GM13977 (cell line): Measurements from ENCODE around the gene ZGPAT.
"Not testable (repeated sequence)": the region's sequence is repeated elsewhere in the genome, so short reads cannot be mapped to it uniquely, and the experiment has no call there.

ENCODE experiments used
- DNase-seq: peaks from one replicate; pipeline ENCODE4 v3.0.0; 2012; ENCODE audit warnings: low spot score
- in situ Hi-C: fragments of 300-500 bp; cut with MboI; formaldehyde crosslinking; loops from one replicate; pipeline ENCODE4 v1.12.0; 2022; ENCODE audit warnings: low sequenced_read_pairs, low pct_unique_long_range_greater_than_20kb, mixed read lengths, inconsistent platforms; ENCODE audit not compliant: unreplicated experiment
- TF ChIP-seq, protein P1 (sequence below): IDR thresholded peaks from 2 replicates; pipeline ENCODE4 v1.5.1; 2012; ENCODE audit warnings: mild to moderate bottlenecking, control low read depth; ENCODE audit not compliant: insufficient read depth; ENCODE audit errors: extremely low read depth, missing control alignments

The ZGPAT gene

GRCh38 chr20:63667858-63668257 lies 40.0 kb upstream of the ZGPAT start:
- DNase-seq = no peak
- TF ChIP-seq, protein P1, sequence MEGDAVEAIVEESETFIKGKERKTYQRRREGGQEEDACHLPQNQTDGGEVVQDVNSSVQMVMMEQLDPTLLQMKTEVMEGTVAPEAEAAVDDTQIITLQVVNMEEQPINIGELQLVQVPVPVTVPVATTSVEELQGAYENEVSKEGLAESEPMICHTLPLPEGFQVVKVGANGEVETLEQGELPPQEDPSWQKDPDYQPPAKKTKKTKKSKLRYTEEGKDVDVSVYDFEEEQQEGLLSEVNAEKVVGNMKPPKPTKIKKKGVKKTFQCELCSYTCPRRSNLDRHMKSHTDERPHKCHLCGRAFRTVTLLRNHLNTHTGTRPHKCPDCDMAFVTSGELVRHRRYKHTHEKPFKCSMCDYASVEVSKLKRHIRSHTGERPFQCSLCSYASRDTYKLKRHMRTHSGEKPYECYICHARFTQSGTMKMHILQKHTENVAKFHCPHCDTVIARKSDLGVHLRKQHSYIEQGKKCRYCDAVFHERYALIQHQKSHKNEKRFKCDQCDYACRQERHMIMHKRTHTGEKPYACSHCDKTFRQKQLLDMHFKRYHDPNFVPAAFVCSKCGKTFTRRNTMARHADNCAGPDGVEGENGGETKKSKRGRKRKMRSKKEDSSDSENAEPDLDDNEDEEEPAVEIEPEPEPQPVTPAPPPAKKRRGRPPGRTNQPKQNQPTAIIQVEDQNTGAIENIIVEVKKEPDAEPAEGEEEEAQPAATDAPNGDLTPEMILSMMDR = no peak
- in situ Hi-C loops = no loop called here

DNA sequence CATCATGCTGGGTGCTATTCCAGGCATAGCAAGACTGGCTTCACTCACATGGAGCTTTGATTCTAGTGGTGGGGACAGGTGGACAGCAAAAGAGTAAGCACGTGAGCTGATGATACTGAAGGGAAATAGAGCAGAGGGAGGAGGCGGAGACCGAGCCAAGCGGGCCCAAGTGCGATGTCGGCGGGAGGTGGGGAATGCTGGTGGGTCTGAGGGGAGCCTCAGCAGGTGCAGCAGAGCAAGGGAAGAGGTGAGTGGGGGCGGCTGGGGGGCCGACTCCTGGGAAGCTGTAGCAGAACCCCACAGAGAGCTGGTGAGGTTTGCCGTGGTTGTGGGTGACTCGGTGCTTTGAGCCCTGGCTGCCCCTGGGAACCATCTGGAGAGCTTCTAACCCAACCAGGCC lies 39.5 kb upstream of the ZGPAT start:
- in situ Hi-C loops = no loop called here

DNA sequence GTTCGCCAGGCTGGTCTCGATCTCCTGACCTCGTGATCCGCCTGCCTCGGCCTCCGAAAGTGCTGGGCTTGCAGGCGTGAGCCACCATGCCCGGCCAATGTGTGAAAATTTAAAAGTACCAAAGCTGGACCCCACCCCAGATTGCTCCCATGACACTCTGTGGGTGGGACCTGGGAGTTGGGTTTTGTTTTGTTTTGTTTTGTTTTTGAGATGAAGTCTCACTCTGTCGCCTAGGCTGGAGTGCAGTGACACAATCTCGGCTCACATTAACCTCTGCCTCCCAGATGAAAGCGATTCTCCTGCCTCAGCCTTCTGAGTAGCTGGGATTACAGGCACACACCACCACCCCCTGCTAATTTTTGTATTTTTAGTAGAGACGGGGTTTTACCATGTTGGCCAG lies 36.1 kb upstream of the ZGPAT start:
- in situ Hi-C loops = not testable (repeated sequence)

More for the DNA sequence above, 39.5 kb upstream of the ZGPAT start:
- TF ChIP-seq, protein P1 = no peak
- no peak for DNase-seq

DNA sequence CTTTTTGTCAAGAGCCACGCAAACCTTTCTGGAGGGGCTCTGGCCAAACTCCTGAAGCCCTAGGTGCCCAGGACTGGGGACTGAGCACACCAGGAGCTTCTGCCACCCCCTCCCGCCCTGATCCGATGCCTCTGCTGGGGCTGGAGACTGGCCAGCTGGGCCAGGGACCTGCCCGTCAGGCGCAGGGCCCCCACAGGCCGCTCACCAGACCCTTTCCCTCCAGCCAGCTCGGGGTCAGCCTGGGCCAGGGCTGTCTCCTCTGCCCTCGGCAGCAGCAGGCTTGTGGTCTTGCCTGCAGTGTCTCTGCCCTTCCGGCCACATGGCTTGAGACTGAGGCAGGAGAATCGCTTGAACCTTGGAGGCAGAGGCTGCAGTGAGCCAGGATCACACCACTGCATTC lies 35.2 kb upstream of the ZGPAT start:
- no peak for DNase-seq
- in situ Hi-C loops = no loop called here
- TF ChIP-seq, protein P1 = no peak

More for the DNA sequence above, 36.1 kb upstream of the ZGPAT start:
- DNase-seq = not testable (repeated sequence)

GRCh38 chr20:63673951-63674350 lies 33.9 kb upstream of the ZGPAT start:
- in situ Hi-C loops = no loop called here
- DNase-seq = no peak
- TF ChIP-seq, protein P1 = no peak

- DNase-seq = no peak
- in situ Hi-C loops = no loop called here
- TF ChIP-seq, protein P1 = no peak
Observed at GRCh38 chr20:63675681-63676368, 32.0 kb upstream of the ZGPAT start.

DNA sequence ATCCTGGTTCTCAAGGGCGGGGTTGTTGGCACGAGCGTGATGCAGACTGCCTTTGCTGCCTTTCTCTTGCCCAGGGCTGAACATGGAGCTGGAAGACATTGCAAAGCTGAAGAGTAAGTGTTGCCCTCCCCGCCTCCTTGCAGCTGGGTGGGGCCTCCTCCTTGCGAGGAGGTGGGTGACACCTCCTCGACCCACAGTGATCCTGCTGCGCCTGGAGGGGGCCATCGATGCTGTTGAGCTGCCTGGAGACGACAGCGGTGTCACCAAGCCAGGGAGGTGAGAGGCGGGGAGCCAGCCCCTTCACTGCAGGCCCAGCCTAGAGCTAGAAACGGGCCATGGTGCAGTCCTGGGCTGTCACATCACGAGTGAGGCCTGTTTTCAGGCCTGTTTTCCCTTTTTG lies 29.8 kb upstream of the ZGPAT start:
- DNase-seq = no peak

More for the DNA sequence above, 29.8 kb upstream of the ZGPAT start:
- in situ Hi-C loops = no loop called here
- TF ChIP-seq, protein P1 = no peak
